Activated naive CD8-positive, alpha-beta T cell treated with anti-CD3 and anti-CD28 coated beads, Interleukin-2, amount 10 ng/mL, durations not matched to agents 7 days and 5 days (primary cell): ENCODE data around the gene SPDYE4. TPM values are rescaled to one million over a fixed set of nuclear protein-coding genes. Genes with fewer than 3 reads are reported as not detected.
A peak's percentile ranks its signal among the peaks of the same experiment; 100 is the strongest.

ENCODE experiments used
- ATAC-seq: fragments of 150-1000 bp; cut with Tn5 transposase; one replicate; pipeline ENCODE4 v1.10.0; 2021; ENCODE audit warnings: low read depth, moderate library complexity
- POLR2A ChIA-PET: fragments of 350-600 bp; sonication (Branson Sonifier 250); formaldehyde crosslinking; loops from one replicate; lab custom pipeline; 2021; ENCODE audit warnings: antibody characterized with exemption; lab: Charles Lee
- DNase-seq: peaks from one replicate; pipeline ENCODE4 v3.0.0; 2021
- H3K27ac Mint-ChIP-seq: one replicate; pipeline ENCODE4 v1.8.0; 2022; ENCODE audit warnings: mild to moderate bottlenecking, mixed read lengths
- H3K27me3 Mint-ChIP-seq: one replicate; pipeline ENCODE4 v1.8.0; 2022; ENCODE audit warnings: mild to moderate bottlenecking, moderate library complexity, mixed read lengths
- H3K36me3 Mint-ChIP-seq: one replicate; pipeline ENCODE4 v1.8.0; 2021; ENCODE audit warnings: mild to moderate bottlenecking, mixed read lengths
- H3K4me1 Mint-ChIP-seq: one replicate; pipeline ENCODE4 v1.8.0; 2021; ENCODE audit warnings: mixed read lengths
- H3K4me3 Mint-ChIP-seq: one replicate; pipeline ENCODE4 v1.8.0; 2022; ENCODE audit warnings: mild to moderate bottlenecking, moderate library complexity, mixed read lengths
- H3K9me3 Mint-ChIP-seq: one replicate; pipeline ENCODE4 v1.8.0; 2021; ENCODE audit warnings: mixed read lengths
- total RNA-seq, 2 experiments: library from RNA; stranded (reverse); gene quantifications; one replicate each; pipeline ENCODE4 v1.2.3, GENCODE V29; 2021

SPDYE4 gene
- total RNA-seq, 2 experiments from 2014 or later: not detected

GRCh38 chr17:8794636-8795035 lies 36.3 kb upstream of the SPDYE4 start:
- POLR2A ChIA-PET: no interaction called here
- ATAC-seq: no peak

GRCh38 chr17:8793649-8794048 lies 35.3 kb upstream of the SPDYE4 start:
- Mint-ChIP-seq H3K4me3 (no peak overlapping the region), H3K36me3 (no peaks in the 10 kb centered on the region), H3K27ac (no peak overlapping the region), H3K4me1 (peaks cover 12% of the 10 kb centered on the region), H3K9me3 (peaks cover 9% of the 10 kb centered on the region), H3K27me3 (peaks cover 7% of the 10 kb centered on the region)
- ATAC-seq (no peak), DNase-seq (no peak)
- POLR2A ChIA-PET: no interaction called here

More at GRCh38 chr17:8794636-8795035, 36.3 kb upstream of the SPDYE4 start:
- Mint-ChIP-seq H3K4me1 (peaks cover 12% of the 10 kb centered on the region), H3K4me3 (no peak overlapping the region), H3K27ac (no peak overlapping the region), H3K27me3 (peaks cover 5% of the 10 kb centered on the region), H3K9me3 (peaks cover 9% of the 10 kb centered on the region), H3K36me3 (no peaks in the 10 kb centered on the region)
- DNase-seq: no peak

- Mint-ChIP-seq H3K27ac (no peak overlapping the region), H3K36me3 (no peaks in the 10 kb centered on the region), H3K27me3 (peaks cover 7% of the 10 kb centered on the region), H3K4me3 (no peak overlapping the region), H3K4me1 (peaks cover 12% of the 10 kb centered on the region), H3K9me3 (peaks cover 9% of the 10 kb centered on the region)
- ATAC-seq (no peak), DNase-seq (no peak)
- POLR2A ChIA-PET: no interaction called here
These were observed 34.3 kb upstream of the SPDYE4 start for GRCh38 chr17:8792646-8793045.

GRCh38 chr17:8791910-8792270 lies 33.5 kb upstream of the SPDYE4 start:
- peaks cover 12% of the 10 kb centered on the region for H3K4me1 Mint-ChIP-seq
- no peak overlapping the region for H3K27ac Mint-ChIP-seq
- no peaks in the 10 kb centered on the region for H3K36me3 Mint-ChIP-seq
- peaks cover 5% of the 10 kb centered on the region for H3K27me3 Mint-ChIP-seq
- POLR2A ChIA-PET: no interaction called here
- no peak overlapping the region for H3K4me3 Mint-ChIP-seq
- ATAC-seq (no peak), DNase-seq (no peak)
- peaks cover 9% of the 10 kb centered on the region for H3K9me3 Mint-ChIP-seq

- no peak for ATAC-seq
- H3K27ac Mint-ChIP-seq: no peak overlapping the region
- H3K27me3 Mint-ChIP-seq: peaks cover 5% of the 10 kb centered on the region
- POLR2A ChIA-PET: no interaction called here
- no peaks in the 10 kb centered on the region for H3K36me3 Mint-ChIP-seq
- no peak for DNase-seq
- peaks cover 9% of the 10 kb centered on the region for H3K9me3 Mint-ChIP-seq
- H3K4me3 Mint-ChIP-seq: no peak overlapping the region
- peaks cover 12% of the 10 kb centered on the region for H3K4me1 Mint-ChIP-seq
These were observed 33.0 kb upstream of the SPDYE4 start for GRCh38 chr17:8791248-8791909.

GRCh38 chr17:8789743-8790142 lies 31.4 kb upstream of the SPDYE4 start:
- no peak overlapping the region for H3K27ac Mint-ChIP-seq
- H3K9me3 Mint-ChIP-seq: peaks cover 9% of the 10 kb centered on the region
- POLR2A ChIA-PET: no interaction called here
- ATAC-seq: no peak
- H3K27me3 Mint-ChIP-seq: peaks cover 7% of the 10 kb centered on the region
- H3K36me3 Mint-ChIP-seq: no peaks in the 10 kb centered on the region
- peaks cover 11% of the 10 kb centered on the region for H3K4me1 Mint-ChIP-seq
- no peak overlapping the region for H3K4me3 Mint-ChIP-seq
- no peak for DNase-seq

- H3K36me3 Mint-ChIP-seq: no peaks in the 10 kb centered on the region
- no peak for DNase-seq
- no peak overlapping the region for H3K4me3 Mint-ChIP-seq
- H3K27ac Mint-ChIP-seq: no peak overlapping the region
- H3K9me3 Mint-ChIP-seq: peaks cover 9% of the 10 kb centered on the region
- POLR2A ChIA-PET: no interaction called here
- no peak for ATAC-seq
- peaks cover 7% of the 10 kb centered on the region for H3K27me3 Mint-ChIP-seq
- peaks cover 9% of the 10 kb centered on the region for H3K4me1 Mint-ChIP-seq
These were observed 30.7 kb upstream of the SPDYE4 start for GRCh38 chr17:8788998-8789397.

- no peaks in the 10 kb centered on the region for H3K9me3 Mint-ChIP-seq
- H3K36me3 Mint-ChIP-seq: no peaks in the 10 kb centered on the region
- no peak overlapping the region for H3K4me3 Mint-ChIP-seq
- DNase-seq (peak; percentile 72), ATAC-seq (peak; percentile 58)
- POLR2A ChIA-PET: no interaction called here
- H3K4me1 Mint-ChIP-seq: peaks cover 14% of the 10 kb centered on the region
- no peak overlapping the region for H3K27ac Mint-ChIP-seq
- H3K27me3 Mint-ChIP-seq: peaks cover 9% of the 10 kb centered on the region
These were observed 27.4 kb upstream of the SPDYE4 start for GRCh38 chr17:8785547-8786413.

- H3K27ac Mint-ChIP-seq: no peak overlapping the region
- peaks cover 21% of the 10 kb centered on the region for H3K27me3 Mint-ChIP-seq
- DNase-seq (no peak), ATAC-seq (no peak)
- no peak overlapping the region for H3K4me3 Mint-ChIP-seq
- H3K36me3 Mint-ChIP-seq: no peaks in the 10 kb centered on the region
- H3K4me1 Mint-ChIP-seq: peaks cover 6% of the 10 kb centered on the region
- H3K9me3 Mint-ChIP-seq: no peaks in the 10 kb centered on the region
- POLR2A ChIA-PET: no interaction called here
These were observed 23.8 kb upstream of the SPDYE4 start for GRCh38 chr17:8782176-8782575.

GRCh38 chr17:8781776-8782175 lies 23.4 kb upstream of the SPDYE4 start:
- no peak overlapping the region for H3K4me3 Mint-ChIP-seq
- H3K4me1 Mint-ChIP-seq: peaks cover 6% of the 10 kb centered on the region
- H3K27ac Mint-ChIP-seq: no peak overlapping the region
- ATAC-seq (no peak), DNase-seq (no peak)
- POLR2A ChIA-PET: no interaction called here
- H3K36me3 Mint-ChIP-seq: no peaks in the 10 kb centered on the region
- no peaks in the 10 kb centered on the region for H3K9me3 Mint-ChIP-seq
- peaks cover 25% of the 10 kb centered on the region for H3K27me3 Mint-ChIP-seq

- Mint-ChIP-seq H3K4me1 (peaks cover 6% of the 10 kb centered on the region), H3K27me3 (peaks cover 40% of the 10 kb centered on the region), H3K36me3 (no peaks in the 10 kb centered on the region), H3K4me3 (no peak overlapping the region), H3K9me3 (peaks cover 3% of the 10 kb centered on the region), H3K27ac (no peak overlapping the region)
- DNase-seq (no peak), ATAC-seq (no peak)
- POLR2A ChIA-PET: no interaction called here
These were observed 18.5 kb upstream of the SPDYE4 start for GRCh38 chr17:8776881-8777280.

- Mint-ChIP-seq H3K4me1 (peaks cover 2% of the 10 kb centered on the region), H3K27ac (no peak overlapping the region), H3K27me3 (peaks cover 40% of the 10 kb centered on the region), H3K9me3 (peaks cover 3% of the 10 kb centered on the region), H3K4me3 (no peak overlapping the region), H3K36me3 (no peaks in the 10 kb centered on the region)
- ATAC-seq (no peak), DNase-seq (no peak)
- POLR2A ChIA-PET: no interaction called here
These were observed 17.9 kb upstream of the SPDYE4 start for GRCh38 chr17:8776248-8776647.

- ATAC-seq (no peak), DNase-seq (no peak)
- Mint-ChIP-seq H3K4me3 (no peak overlapping the region), H3K4me1 (no peaks in the 10 kb centered on the region), H3K27me3 (peaks cover 21% of the 10 kb centered on the region), H3K36me3 (no peaks in the 10 kb centered on the region), H3K9me3 (no peaks in the 10 kb centered on the region), H3K27ac (no peak overlapping the region)
- POLR2A ChIA-PET: interaction anchor here (0.5 kb wide), 1 partner anchor 773 kb away, joined by 6 read pairs; no protein-coding TSS in a partner anchor
These were observed 8.4 kb upstream of the SPDYE4 start for GRCh38 chr17:8766731-8767130.

GRCh38 chr17:8762012-8762411 lies 3.7 kb upstream of the SPDYE4 start:
- no peak for ATAC-seq
- H3K4me3 Mint-ChIP-seq: no peak overlapping the region
- no peaks in the 10 kb centered on the region for H3K4me1 Mint-ChIP-seq
- H3K27ac Mint-ChIP-seq: no peak overlapping the region
- POLR2A ChIA-PET: no interaction called here
- DNase-seq: no peak
- H3K27me3 Mint-ChIP-seq: peaks cover 25% of the 10 kb centered on the region
- H3K9me3 Mint-ChIP-seq: no peaks in the 10 kb centered on the region
- H3K36me3 Mint-ChIP-seq: no peaks in the 10 kb centered on the region
